Mesenchymal stem cell (in vitro differentiated cells and primary cell): ENCODE measurements around the gene HNRNPUL1.
A peak's percentile ranks its signal among the peaks of the same experiment; 100 is the strongest.

Experiments used
- DNase-seq: peaks from one replicate; pipeline ENCODE4 v3.0.0-alpha.2; 2013
- H2AFZ ChIP-seq: one replicate; pipeline ENCODE4 v1.6.1; 2013; ENCODE audit warnings: low read depth, mild to moderate bottlenecking, control low read depth, inconsistent platforms, low read length, moderate library complexity
- H2AK5ac ChIP-seq: 2 replicates; pipeline ENCODE4 v1.6.1; 2013; ENCODE audit warnings: low read length, moderate library complexity, mild to moderate bottlenecking, inconsistent platforms; ENCODE audit not compliant: severe bottlenecking
- H2BK120ac ChIP-seq: one replicate; pipeline ENCODE4 v1.6.1; 2013; ENCODE audit warnings: low read depth, mild to moderate bottlenecking, inconsistent platforms, low read length, moderate library complexity
- H2BK12ac ChIP-seq, 2 experiments: one replicate each; pipeline ENCODE4 v1.6.1; 2013; ENCODE audit warnings: inconsistent platforms in 2 of 2, low read length in 2 of 2, mild to moderate bottlenecking in 2 of 2, moderate library complexity in 2 of 2, control low read depth in 1 of 2
- H2BK15ac ChIP-seq: one replicate; pipeline ENCODE4 v1.6.1; 2013; ENCODE audit warnings: mild to moderate bottlenecking, low read depth, inconsistent platforms; ENCODE audit not compliant: poor library complexity, severe bottlenecking
- H2BK5ac ChIP-seq: 2 replicates; pipeline ENCODE4 v1.6.1; 2013; ENCODE audit warnings: low read depth, mild to moderate bottlenecking, low read length, control low read depth, inconsistent platforms; ENCODE audit not compliant: poor library complexity, severe bottlenecking
- H3K14ac ChIP-seq, 2 experiments: one replicate each; pipeline ENCODE4 v1.6.1; 2013; ENCODE audit warnings: inconsistent platforms in 2 of 2, low read length in 2 of 2, control low read depth in 1 of 2, mild to moderate bottlenecking in 1 of 2, moderate library complexity in 1 of 2
- H3K18ac ChIP-seq, 2 experiments: one replicate each; pipeline ENCODE4 v1.6.1; 2013; ENCODE audit warnings: inconsistent platforms in 2 of 2, low read length in 2 of 2, control low read depth in 1 of 2, low read depth in 1 of 2, mild to moderate bottlenecking in 1 of 2
- H3K23ac ChIP-seq, 2 experiments: one replicate each; pipeline ENCODE4 v1.6.1; 2013; ENCODE audit warnings: inconsistent platforms in 2 of 2, low read length in 2 of 2, mild to moderate bottlenecking in 2 of 2, moderate library complexity in 2 of 2, control low read depth in 1 of 2
- H3K27ac ChIP-seq: 2 replicates; pipeline ENCODE4 v1.5.1; 2013; ENCODE audit warnings: mild to moderate bottlenecking, moderate library complexity, low read length, control low read depth, inconsistent platforms; ENCODE audit not compliant: poor library complexity, severe bottlenecking
- H3K27me3 ChIP-seq, 2 experiments: 2 replicates each; pipeline versions ENCODE4 v1.6.1 to v1.7.0; 2013; ENCODE audit warnings: low read length in 2 of 2, mild to moderate bottlenecking in 2 of 2, moderate library complexity in 2 of 2, control low read depth in 1 of 2, inconsistent platforms in 1 of 2; ENCODE audit not compliant: control insufficient read depth in 1 of 2, insufficient read depth in 1 of 2
- H3K36me3 ChIP-seq, 2 experiments: 2 replicates each; pipeline versions ENCODE4 v1.6.1 to v1.7.0; 2013; ENCODE audit warnings: low read length in 2 of 2, control low read depth in 1 of 2, inconsistent platforms in 1 of 2, low read depth in 1 of 2, mild to moderate bottlenecking in 1 of 2; ENCODE audit not compliant: insufficient read depth in 2 of 2, control insufficient read depth in 1 of 2
- H3K4ac ChIP-seq, 2 experiments: one replicate each; pipeline ENCODE4 v1.6.1; 2013; ENCODE audit warnings: inconsistent platforms in 2 of 2, low read length in 2 of 2, mild to moderate bottlenecking in 2 of 2, moderate library complexity in 2 of 2, control low read depth in 1 of 2, low read depth in 1 of 2
- H3K4me1 ChIP-seq: 2 replicates; pipeline ENCODE4 v1.6.1; 2013; ENCODE audit warnings: low read depth, low read length, control low read depth; ENCODE audit not compliant: control insufficient read depth, insufficient read depth
- H3K4me2 ChIP-seq: 2 replicates; pipeline ENCODE4 v1.6.1; 2013; ENCODE audit warnings: low read length, mild to moderate bottlenecking, inconsistent platforms; ENCODE audit not compliant: poor library complexity, severe bottlenecking
- H3K4me3 ChIP-seq, 2 experiments: 2 replicates each; pipeline versions ENCODE4 v1.5.1 to v1.7.0; 2013; ENCODE audit warnings: low read length in 2 of 2, mild to moderate bottlenecking in 2 of 2, control low read depth in 1 of 2, low read depth in 1 of 2; ENCODE audit not compliant: insufficient read depth in 1 of 2
- H3K79me1 ChIP-seq: replicated peaks from 2 replicates; pipeline ENCODE4 v1.6.1; 2013; ENCODE audit warnings: mild to moderate bottlenecking, control low read depth, low read length, inconsistent platforms; ENCODE audit not compliant: poor library complexity, severe bottlenecking
- H3K9ac ChIP-seq: 2 replicates; pipeline ENCODE4 v1.7.0; 2013; ENCODE audit warnings: mild to moderate bottlenecking, low read length, moderate library complexity
- H3K9me3 ChIP-seq: 2 replicates; pipeline ENCODE4 v1.7.0; 2013; ENCODE audit warnings: mild to moderate bottlenecking, low read length; ENCODE audit not compliant: control insufficient read depth
- H4K8ac ChIP-seq: one replicate; pipeline ENCODE4 v1.6.1; 2013; ENCODE audit warnings: inconsistent platforms, mild to moderate bottlenecking, low read length, moderate library complexity
- H4K91ac ChIP-seq: one replicate; pipeline ENCODE4 v1.6.1; 2013; ENCODE audit warnings: mild to moderate bottlenecking, low read length, inconsistent platforms
- WGBS: methylation state at CpG from one replicate; pipeline ENCODE4 v1.1.7; 2013; ENCODE audit warnings: mixed read lengths; 5-methylcytosine and 5-hydroxymethylcytosine counted together

HNRNPUL1 gene

GRCh38 chr19:41328157-41328841, 64.1 kb downstream of the HNRNPUL1 start:
- Histone ChIP-seq H2AFZ (no peak overlapping the region), H3K4me1 (peaks cover 52% of the 10 kb centered on the region), H3K36me3 (peaks cover 36 to 42% of the 10 kb centered on the region in 2 experiments), H3K14ac (peak overlapping the region in 1 of 2 experiments; percentile 94), H2BK120ac (no peak overlapping the region), H2BK15ac (peak overlapping the region; percentile 73), H3K27me3 (no peaks in the 10 kb centered on the region), H4K91ac (peak overlapping the region; percentile 99), H3K9ac (no peak overlapping the region), H3K4me3 (no peak overlapping the region), H3K4ac (peak overlapping the region; percentile 92 to 98), H3K18ac (peak overlapping the region; percentile 85 to 98), H3K4me2 (no peak overlapping the region), H3K9me3 (no peaks in the 10 kb centered on the region), H2BK5ac (no peak overlapping the region), H3K23ac (peak overlapping the region in 1 of 2 experiments; percentile 51), H4K8ac (peak overlapping the region; percentile 99), H2BK12ac (peak overlapping the region; percentile 29 to 76), H3K27ac (peak overlapping the region; percentile 25), H2AK5ac (peak overlapping the region; percentile 77), H3K79me1 (peaks cover 4% of the 10 kb centered on the region)
- DNase-seq: peak; percentile 80
- 67% methylated on average over 22 of the region's 22 CpGs for WGBS

DNA sequence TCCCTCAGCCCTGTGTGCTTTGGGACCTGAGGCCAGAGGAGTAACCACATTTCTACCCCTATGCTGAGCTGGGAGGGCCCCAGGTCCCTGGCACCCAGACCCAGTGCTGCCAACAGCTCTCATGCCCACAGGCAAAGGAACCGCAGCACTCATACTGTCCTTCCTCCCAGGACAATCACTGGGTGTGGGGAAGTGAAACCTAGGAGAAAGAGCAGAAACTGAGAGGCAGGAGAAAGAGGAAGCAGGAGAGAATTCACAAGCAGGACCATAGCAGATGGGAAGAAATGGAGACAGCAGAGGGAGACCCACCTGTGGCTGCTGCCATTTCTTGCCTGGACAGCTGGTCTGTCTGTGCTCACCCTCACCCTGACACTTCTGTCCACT, 64.7 kb downstream of the HNRNPUL1 start:
- 100% methylated on average over 1 of the region's 1 CpG for WGBS
- peak overlapping the region; percentile 55 for H2AK5ac ChIP-seq
- H3K14ac ChIP-seq: peak overlapping the region in 1 of 2 experiments; percentile 68
- peak overlapping the region; percentile 99 for H4K91ac ChIP-seq
- peak overlapping the region; percentile 47 for H4K8ac ChIP-seq
- H3K36me3 ChIP-seq: peaks cover 40 to 42% of the 10 kb centered on the region in 2 experiments
- H3K4ac ChIP-seq: peak overlapping the region; percentile 2 to 30
- peaks cover 47% of the 10 kb centered on the region for H3K4me1 ChIP-seq
- peak overlapping the region; percentile 54 for H2BK120ac ChIP-seq
- no peak for DNase-seq
- no peak overlapping the region for H2BK5ac ChIP-seq
- peak overlapping the region; percentile 21 for H3K27ac ChIP-seq
- H3K18ac ChIP-seq: peak overlapping the region; percentile 1 to 75
- no peak overlapping the region for H3K9ac ChIP-seq
- H3K9me3 ChIP-seq: no peaks in the 10 kb centered on the region
- H2BK15ac ChIP-seq: peak overlapping the region; percentile 73
- H3K27me3 ChIP-seq: no peaks in the 10 kb centered on the region
- H3K23ac ChIP-seq: peak overlapping the region in 1 of 2 experiments; percentile 51
- H2AFZ ChIP-seq: no peak overlapping the region
- no peak overlapping the region for H3K4me3 ChIP-seq
- peak overlapping the region; percentile 6 to 12 for H2BK12ac ChIP-seq
- peaks cover 5% of the 10 kb centered on the region for H3K79me1 ChIP-seq
- no peak overlapping the region for H3K4me2 ChIP-seq

GRCh38 chr19:41330481-41330880, 66.3 kb downstream of the HNRNPUL1 start:
- Histone ChIP-seq H2AK5ac (no peak overlapping the region), H3K4me3 (no peak overlapping the region), H3K27me3 (no peaks in the 10 kb centered on the region), H3K27ac (no peak overlapping the region), H3K9me3 (no peaks in the 10 kb centered on the region), H3K14ac (no peak overlapping the region), H3K4me2 (no peak overlapping the region), H3K4ac (no peak overlapping the region), H3K9ac (no peak overlapping the region), H3K23ac (no peak overlapping the region), H2BK12ac (no peak overlapping the region), H3K79me1 (peaks cover 8% of the 10 kb centered on the region), H2BK5ac (no peak overlapping the region), H2BK120ac (no peak overlapping the region), H3K36me3 (peaks cover 48 to 51% of the 10 kb centered on the region in 2 experiments), H3K18ac (no peak overlapping the region), H4K91ac (no peak overlapping the region), H4K8ac (no peak overlapping the region), H3K4me1 (peaks cover 32% of the 10 kb centered on the region), H2BK15ac (no peak overlapping the region), H2AFZ (no peak overlapping the region)
- WGBS: 93% methylated on average over 4 of the region's 4 CpGs
- no peak for DNase-seq

- Histone ChIP-seq H4K8ac (peak overlapping the region; percentile 29), H3K4me3 (no peak overlapping the region), H3K23ac (no peak overlapping the region), H2BK12ac (no peak overlapping the region), H3K18ac (no peak overlapping the region), H3K14ac (no peak overlapping the region), H3K4me2 (no peak overlapping the region), H3K27me3 (no peaks in the 10 kb centered on the region), H2BK5ac (no peak overlapping the region), H2BK15ac (no peak overlapping the region), H3K4ac (no peak overlapping the region), H3K9ac (no peak overlapping the region), H3K36me3 (peaks cover 50 to 56% of the 10 kb centered on the region in 2 experiments), H3K27ac (no peak overlapping the region), H4K91ac (no peak overlapping the region), H2AFZ (no peak overlapping the region), H3K9me3 (no peaks in the 10 kb centered on the region), H3K79me1 (peaks cover 9% of the 10 kb centered on the region), H3K4me1 (peaks cover 26% of the 10 kb centered on the region), H2BK120ac (no peak overlapping the region), H2AK5ac (no peak overlapping the region)
- DNase-seq: no peak
- 88% methylated on average over 41 of the region's 47 CpGs for WGBS
These were observed 66.9 kb downstream of the HNRNPUL1 start for GRCh38 chr19:41330946-41331678.
